Measurements from ENCODE around the gene HDGFL2. TPM values are rescaled to one million over a fixed set of nuclear protein-coding genes. Genes with fewer than 3 reads are reported as not detected.

HDGFL2 gene
- total and polyA plus RNA-seq, 4 donors = 3.4 to 15.7 (median 14.1) TPM

GRCh38 chr19:4482721-4483364, 10.7 kb downstream of the HDGFL2 start:
- H3K4me1 ChIP-seq (ENCODE audit: control insufficient read depth in 4 of 4, insufficient read depth in 4 of 4, low read length in 3 of 4) = no peaks in the 10 kb centered on the region
- H3K27ac ChIP-seq (ENCODE audit: low read depth in 1 of 2, low read length in 2 of 2) = no peak overlapping the region
- DNase-seq (ENCODE audit: low spot score) = no peak
- 95% methylated on average over 35 of the region's 35 CpGs for WGBS
- no peaks in the 10 kb centered on the region for H3K27me3 ChIP-seq (ENCODE audit: control insufficient read depth in 4 of 4, insufficient read depth in 4 of 4, low read length in 3 of 4)
- TF ChIP-seq HNF4A (conservative IDR thresholded peaks at IDR 0.05) (no peak), CTCF (IDR thresholded peaks at IDR 0.05; ENCODE audit: low read depth, low read length, missing input control) (no peak), FOXA1 (IDR thresholded peaks at IDR 0.05) (no peak), JUND (IDR thresholded peaks at IDR 0.05) (no peak), MAX (IDR thresholded peaks at IDR 0.05) (no peak), ZBTB33 (IDR thresholded peaks at IDR 0.05) (no peak), EGR1 (IDR thresholded peaks at IDR 0.05; ENCODE audit: low read depth in 2 of 2) (no peak), RXRA (IDR thresholded peaks at IDR 0.05) (no peak), HNF4G (IDR thresholded peaks at IDR 0.05) (no peak), RAD21 (IDR thresholded peaks at IDR 0.05) (no peak), REST (IDR thresholded peaks at IDR 0.05) (no peak), GABPA (IDR thresholded peaks at IDR 0.05 in 1 of 2, conservative IDR thresholded peaks at IDR 0.05 in 1 of 2) (no peak), TAF1 (conservative IDR thresholded peaks at IDR 0.05) (no peak), FOXA2 (IDR thresholded peaks at IDR 0.05) (no peak), ATF3 (IDR thresholded peaks at IDR 0.05) (no peak), YY1 (IDR thresholded peaks at IDR 0.05) (no peak), NR2F2 (IDR thresholded peaks at IDR 0.05) (no peak), SP1 (IDR thresholded peaks at IDR 0.05) (no peak)
- H3K36me3 ChIP-seq (ENCODE audit: control insufficient read depth in 4 of 4, insufficient read depth in 3 of 4, low read depth in 1 of 4, low read length in 3 of 4) = peaks cover 2 to 12% (median 5%) of the 10 kb centered on the region in 4 donors
- H3K9ac ChIP-seq (ENCODE audit: low read depth in 1 of 2, low read length in 2 of 2) = no peak overlapping the region
- no peaks in the 10 kb centered on the region for H3K9me3 ChIP-seq (ENCODE audit: control insufficient read depth in 4 of 4, low read length in 3 of 4)
- no peak overlapping the region for H3K4me3 ChIP-seq (ENCODE audit: low read depth in 1 of 3, low read length in 3 of 3)

Data from liver (tissue), 9 donors.